Stomach (tissue), 9 donors: ENCODE results near the gene RAB6A. TPM values are rescaled to one million over a fixed set of nuclear protein-coding genes. Genes with fewer than 3 reads are reported as not detected.

Source experiments
- DNase-seq, 2 donors: peaks; one replicate each; pipeline versions ENCODE4 v3.0.0 to v3.0.0-alpha.2; 2013 to 2019
- H3K27ac ChIP-seq, 5 donors: fragments of 200-600 bp in 4 of 5; sonication (generic) in 4 of 5; one replicate each; pipeline ENCODE4 v1.5.1; 2013 to 2019; ENCODE audit warnings: mild to moderate bottlenecking in 1 of 5, moderate library complexity in 1 of 5
- H3K27me3 ChIP-seq, 3 donors: fragments of 200-600 bp; sonication (generic); one replicate each; pipeline ENCODE4 v1.5.1; 2017 to 2019; ENCODE audit warnings: mixed run types in 1 of 3
- H3K36me3 ChIP-seq, 4 donors: fragments of 200-600 bp; sonication (generic); 1 replicate in 3 of 4; 2 replicates in 1 of 4; pipeline ENCODE4 v1.5.1; 2016 to 2019
- H3K4me1 ChIP-seq, 4 donors: fragments of 200-600 bp; sonication (generic); one replicate each; pipeline ENCODE4 v1.5.1; 2016 to 2019
- H3K4me3 ChIP-seq, 4 donors: fragments of 200-600 bp; sonication (generic) in 3 of 4; one replicate each; pipeline ENCODE4 v1.5.1; 2016 to 2019; ENCODE audit warnings: mild to moderate bottlenecking in 1 of 4
- H3K9me3 ChIP-seq, 4 donors: fragments of 200-600 bp; sonication (generic); one replicate each; pipeline ENCODE4 v1.5.1; 2016 to 2019
- CTCF ChIP-seq, 7 experiments: fragments of 450-650 bp in 4 of 7; fragments of 200-600 bp in 3 of 7; sonication (generic) in 3 of 7; IDR thresholded peaks; one replicate each; pipeline ENCODE4 v1.5.1; 2016 to 2019; ENCODE audit warnings: antibody characterized with exemption in 7 of 7, control low read depth in 2 of 7, mild to moderate bottlenecking in 1 of 7
- EP300 ChIP-seq: sonication (generic); formaldehyde crosslinking; IDR thresholded peaks from one replicate; pipeline ENCODE4 v1.6.1; 2017; ENCODE audit warnings: antibody characterized with exemption
- POLR2A ChIP-seq, 4 donors: fragments of 450-650 bp; IDR thresholded peaks; one replicate each; pipeline ENCODE4 v1.6.1; 2016; ENCODE audit warnings: antibody characterized with exemption in 4 of 4, control low read depth in 2 of 4, mild to moderate bottlenecking in 1 of 4, moderate library complexity in 1 of 4
- POLR2AphosphoS5 ChIP-seq, 3 donors: sonication (generic); formaldehyde crosslinking; IDR thresholded peaks; one replicate each; pipeline ENCODE4 v1.6.1; 2016; ENCODE audit warnings: antibody characterized with exemption in 3 of 3
- WGBS, 5 donors: extraction: QIAGEN DNeasy Blood & Tissue Kit in 3 of 5; methylation state at CpG; one replicate each; pipeline versions ENCODE4 v1.1.5 to v1.1.7; 2013 to 2018; 5-methylcytosine and 5-hydroxymethylcytosine counted together
- intact Hi-C: fragments of 100-400 bp; cut with DNase I; formaldehyde crosslinking; loops from one replicate; pipeline ENCODE4 v1.15.1; 2023; ENCODE audit warnings: low total_unique reads
- polyA plus RNA-seq, 3 donors: library from polyadenylated mRNA; stranded (reverse); fragments of 200-250 nt; gene quantifications; one replicate each; pipeline ENCODE4 v1.2.3, GENCODE V29; 2013
- total RNA-seq, 5 donors: library from RNA; depleted of rRNA; stranded (reverse); fragments of >200 nt; gene quantifications; one replicate each; pipeline versions ENCODE4 v1.1.0 to v1.2.3, GENCODE V29; 2014 to 2016
- donor health status: healthy with polysubstance abuse.
- donor health status: Bipolar disorder and iron deficiency.
- donor health status: healthy.

The RAB6A gene
- total and polyA plus RNA-seq, 8 donors = 34.7 to 373 (median 70.8) TPM

GRCh38 chr11:73655686-73656085 is 105.2 kb downstream of the RAB6A start:
- no peak for DNase-seq
- H3K36me3 ChIP-seq = peaks cover 0 to 18% (median 0%) of the 10 kb centered on the region in 4 donors
- WGBS, 5 donors = 79 to 97% (median 91%) methylated on average over 6 to 8 of the region's 8 CpGs
- no peaks in the 10 kb centered on the region for H3K27me3 ChIP-seq
- no peaks in the 10 kb centered on the region for H3K9me3 ChIP-seq
- no peak overlapping the region for H3K4me3 ChIP-seq
- H3K4me1 ChIP-seq = peaks cover 4 to 18% (median 6%) of the 10 kb centered on the region in 4 donors
- TF ChIP-seq CTCF (IDR thresholded peaks at IDR 0.05) = no peak
- H3K27ac ChIP-seq = no peak overlapping the region
- intact Hi-C loops = loop anchor here (5.0 kb wide), 1 partner anchor 253 kb away; no protein-coding TSS in a partner anchor

- Histone ChIP-seq H3K36me3 (peaks cover 0 to 18% (median 0%) of the 10 kb centered on the region in 4 donors), H3K9me3 (no peaks in the 10 kb centered on the region), H3K4me1 (peaks cover 0 to 9% (median 0%) of the 10 kb centered on the region in 4 donors), H3K4me3 (no peak overlapping the region), H3K27ac (no peak overlapping the region), H3K27me3 (no peaks in the 10 kb centered on the region)
- no peak for TF ChIP-seq POLR2AphosphoS5 (IDR thresholded peaks at IDR 0.05)
- no peak for TF ChIP-seq CTCF (IDR thresholded peaks at IDR 0.05)
- no peak for TF ChIP-seq POLR2A (IDR thresholded peaks at IDR 0.05)
- no peak for TF ChIP-seq EP300
- 85 to 90% (median 90%) methylated on average over 7 of the region's 7 CpGs for WGBS, 5 donors
- DNase-seq = no peak
- intact Hi-C loops = loop anchor here (5.0 kb wide), 1 partner anchor 252 kb away; no protein-coding TSS in a partner anchor
Measured at GRCh38 chr11:73654482-73655021, 106.3 kb downstream of the RAB6A start.

GRCh38 chr11:73653996-73654395 is 106.9 kb downstream of the RAB6A start:
- H3K27me3 ChIP-seq = no peaks in the 10 kb centered on the region
- TF ChIP-seq CTCF (IDR thresholded peaks at IDR 0.05) (no peak), POLR2AphosphoS5 (IDR thresholded peaks at IDR 0.05) (no peak), POLR2A (IDR thresholded peaks at IDR 0.05) (no peak), EP300 (no peak)

GRCh38 chr11:73652856-73653559 is 107.9 kb downstream of the RAB6A start:
- WGBS, 5 donors = 69 to 76% (median 75%) methylated on average over 6 of the region's 6 CpGs
- no peak overlapping the region for H3K27ac ChIP-seq
- peaks cover 0 to 13% (median 3%) of the 10 kb centered on the region in 4 donors for H3K4me1 ChIP-seq
- no peaks in the 10 kb centered on the region for H3K9me3 ChIP-seq
- peaks cover 0 to 18% (median 0%) of the 10 kb centered on the region in 4 donors for H3K36me3 ChIP-seq
- intact Hi-C loops = no loop called here
- no peak for TF ChIP-seq POLR2A (IDR thresholded peaks at IDR 0.05)
- TF ChIP-seq EP300 = no peak
- TF ChIP-seq POLR2AphosphoS5 (IDR thresholded peaks at IDR 0.05) = no peak
- no peak for TF ChIP-seq CTCF (IDR thresholded peaks at IDR 0.05)
- no peak for DNase-seq
- no peaks in the 10 kb centered on the region for H3K27me3 ChIP-seq
- H3K4me3 ChIP-seq = no peak overlapping the region

More at GRCh38 chr11:73653996-73654395, 106.9 kb downstream of the RAB6A start:
- Histone ChIP-seq H3K4me1 (peaks cover 0 to 9% (median 0%) of the 10 kb centered on the region in 4 donors), H3K4me3 (no peak overlapping the region), H3K36me3 (peaks cover 0 to 18% (median 0%) of the 10 kb centered on the region in 4 donors), H3K27ac (no peak overlapping the region), H3K9me3 (no peaks in the 10 kb centered on the region)
- 91 to 96% (median 94%) methylated on average over 5 of the region's 5 CpGs for WGBS, 5 donors
- intact Hi-C loops = no loop called here
- DNase-seq = no peak
